ENCODE results near the gene STYXL2. TPM values are rescaled to one million over a fixed set of nuclear protein-coding genes. Genes with fewer than 3 reads are reported as not detected.

Gene STYXL2
- total RNA-seq (ENCODE audit: unreplicated experiment): 0.27 TPM
- long read RNA-seq: 0 reads

GRCh38 chr1:167093846-167094516, at the start of gene STYXL2:
TSS of gene STYXL2 (plus strand) at chr1:167094075. CDS start at chr1:167094850, 775 bp downstream.
- H3K4me3 Mint-ChIP-seq (ENCODE audit: unreplicated experiment): no peak within 1 kb of the TSS
- H3K4me1 Mint-ChIP-seq (ENCODE audit: low read depth, unreplicated experiment): peaks cover 5% of the 10 kb centered on the region
- no peak within 1 kb of the TSS for H3K27ac Mint-ChIP-seq (ENCODE audit: unreplicated experiment)
- H3K9me3 Mint-ChIP-seq (ENCODE audit: unreplicated experiment): peaks cover 2% of the 10 kb centered on the region
- TF ChIP-seq CTCF (IDR thresholded peaks at IDR 0.05; ENCODE audit: partially characterized antibody, unreplicated experiment): no peak
- no peaks in the 10 kb centered on the region for H3K27me3 Mint-ChIP-seq (ENCODE audit: unreplicated experiment)
- no peak for DNase-seq
- H3K36me3 Mint-ChIP-seq (ENCODE audit: unreplicated experiment): no peaks in the 10 kb centered on the region

DNA sequence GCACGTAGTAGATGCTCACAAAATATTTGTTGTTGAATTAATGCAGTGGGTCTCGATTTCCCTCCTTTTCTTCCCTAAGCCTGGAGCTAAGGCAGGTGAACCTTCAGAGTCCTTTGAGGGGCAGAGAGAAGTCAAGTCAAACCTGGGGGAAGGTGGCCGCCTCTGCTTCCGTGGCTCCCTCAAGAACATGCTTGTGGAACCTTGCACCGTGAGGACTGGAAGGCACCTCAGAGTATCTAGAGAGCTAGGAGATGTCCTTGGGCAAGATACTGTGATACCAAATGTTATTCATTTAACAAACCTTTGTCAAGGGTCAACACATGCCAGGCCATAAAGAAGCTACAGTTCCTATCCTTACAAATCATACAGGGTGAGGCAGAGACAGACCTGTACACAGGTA, 42.0 kb upstream of the STYXL2 start:
- H3K4me3 Mint-ChIP-seq (ENCODE audit: unreplicated experiment): no peak overlapping the region
- no peak for TF ChIP-seq CTCF (IDR thresholded peaks at IDR 0.05; ENCODE audit: partially characterized antibody, unreplicated experiment)
- peaks cover 7% of the 10 kb centered on the region for H3K36me3 Mint-ChIP-seq (ENCODE audit: unreplicated experiment)
- H3K27me3 Mint-ChIP-seq (ENCODE audit: unreplicated experiment): peaks cover 3% of the 10 kb centered on the region
- DNase-seq: no peak
- peaks cover 2% of the 10 kb centered on the region for H3K9me3 Mint-ChIP-seq (ENCODE audit: unreplicated experiment)
- H3K27ac Mint-ChIP-seq (ENCODE audit: unreplicated experiment): no peak overlapping the region
- H3K4me1 Mint-ChIP-seq (ENCODE audit: low read depth, unreplicated experiment): no peaks in the 10 kb centered on the region

DNA sequence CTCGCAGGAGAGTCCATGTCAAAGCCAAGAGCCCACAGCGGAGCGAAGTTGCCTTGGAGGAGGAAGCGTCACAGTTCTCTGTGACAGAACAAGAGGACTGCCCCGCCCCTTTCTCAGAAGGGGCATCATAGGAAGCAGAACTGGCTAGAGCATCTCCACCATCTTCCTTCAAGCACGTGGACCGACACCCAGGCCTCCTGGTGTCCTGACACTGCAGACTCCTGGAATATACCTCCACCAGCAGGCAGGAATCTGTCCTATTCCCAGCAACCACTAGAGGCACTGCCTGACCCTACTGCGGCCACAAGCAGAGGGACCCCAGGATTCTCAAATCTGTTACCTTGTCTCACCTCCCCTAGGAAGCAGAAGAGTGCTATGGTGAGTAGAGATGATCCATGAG, 41.5 kb upstream of the STYXL2 start:
- peak; percentile 71 for TF ChIP-seq CTCF (IDR thresholded peaks at IDR 0.05; ENCODE audit: partially characterized antibody, unreplicated experiment)
- Mint-ChIP-seq H3K4me1 (ENCODE audit: low read depth, unreplicated experiment) (no peaks in the 10 kb centered on the region), H3K27ac (ENCODE audit: unreplicated experiment) (no peak overlapping the region), H3K4me3 (ENCODE audit: unreplicated experiment) (no peak overlapping the region), H3K9me3 (ENCODE audit: unreplicated experiment) (peaks cover 2% of the 10 kb centered on the region), H3K27me3 (ENCODE audit: unreplicated experiment) (peaks cover 3% of the 10 kb centered on the region), H3K36me3 (ENCODE audit: unreplicated experiment) (peaks cover 7% of the 10 kb centered on the region)
- DNase-seq: peak; percentile 47

GRCh38 chr1:167054531-167054930, 39.3 kb upstream of the STYXL2 start:
- H3K4me1 Mint-ChIP-seq (ENCODE audit: low read depth, unreplicated experiment): no peaks in the 10 kb centered on the region

More at GRCh38 chr1:167054531-167054930, 39.3 kb upstream of the STYXL2 start:
- Mint-ChIP-seq H3K27me3 (ENCODE audit: unreplicated experiment) (peaks cover 3% of the 10 kb centered on the region), H3K4me3 (ENCODE audit: unreplicated experiment) (no peak overlapping the region), H3K27ac (ENCODE audit: unreplicated experiment) (peak overlapping the region; percentile 22), H3K9me3 (ENCODE audit: unreplicated experiment) (peaks cover 2% of the 10 kb centered on the region), H3K36me3 (ENCODE audit: unreplicated experiment) (peaks cover 5% of the 10 kb centered on the region)
- no peak for DNase-seq
- TF ChIP-seq CTCF (IDR thresholded peaks at IDR 0.05; ENCODE audit: partially characterized antibody, unreplicated experiment): no peak
